Daoy (cell line): ENCODE measurements around the gene PLXNA3. TPM values are rescaled to one million over a fixed set of nuclear protein-coding genes. Genes with fewer than 3 reads are reported as not detected.

Source experiments
- total RNA-seq: library from RNA; depleted of rRNA; stranded (reverse); fragments of >200 nt; shearing (Covaris generic); gene quantifications from 2 replicates; pipeline ENCODE4 v1.2.3, GENCODE V29; 2014; rRNA removed

The PLXNA3 gene
- total RNA-seq, 1 experiment from 2014 or later = 1.5 TPM

Other genes with a start within 250 kb of the PLXNA3 start
- not detected in 2 replicates for gene OPN1MW2, start 238.5 kb upstream of the PLXNA3 start, total RNA-seq
- gene OPN1MW3, start 200.7 kb upstream of the PLXNA3 start, total RNA-seq = not detected in 2 replicates
- not detected in 2 replicates for gene TEX28, start 163.2 kb upstream of the PLXNA3 start, total RNA-seq
- 0.06 TPM in 1 of 2 replicates, not detected in the other for gene TKTL1, start 162.5 kb upstream of the PLXNA3 start, total RNA-seq
- 721 and 801 TPM in 2 replicates for gene FLNA, start 83.6 kb upstream of the PLXNA3 start, total RNA-seq
- gene EMD, start 79.0 kb upstream of the PLXNA3 start, total RNA-seq = 9.0 and 15.1 TPM in 2 replicates
- 3,278 and 3,646 TPM in 2 replicates for gene RPL10, start 59.9 kb upstream of the PLXNA3 start, total RNA-seq
- gene DNASE1L1, start 49.0 kb upstream of the PLXNA3 start, total RNA-seq = 7.2 and 28.4 TPM in 2 replicates
- gene TAFAZZIN, start 46.7 kb upstream of the PLXNA3 start, total RNA-seq = 9.0 and 14.9 TPM in 2 replicates
- gene ATP6AP1, start 29.6 kb upstream of the PLXNA3 start, total RNA-seq = 26.3 and 30.9 TPM in 2 replicates
- gene GDI1, start 21.1 kb upstream of the PLXNA3 start, total RNA-seq = 71.6 and 103 TPM in 2 replicates
- gene FAM50A, start 14.1 kb upstream of the PLXNA3 start, total RNA-seq = 32.8 and 44.2 TPM in 2 replicates
- gene LAGE3, start 21.0 kb downstream of the PLXNA3 start, total RNA-seq = 50.7 and 51.3 TPM in 2 replicates
- gene UBL4A, start 28.3 kb downstream of the PLXNA3 start, total RNA-seq = 36.6 and 54.3 TPM in 2 replicates
- 15.7 and 22.6 TPM in 2 replicates for gene SLC10A3, start 32.3 kb downstream of the PLXNA3 start, total RNA-seq
- gene FAM3A, start 58.0 kb downstream of the PLXNA3 start, total RNA-seq = 8.2 and 11.3 TPM in 2 replicates
- gene G6PD, start 88.6 kb downstream of the PLXNA3 start, total RNA-seq = 18.6 and 19.1 TPM in 2 replicates
- gene IKBKG, start 89.3 kb downstream of the PLXNA3 start, total RNA-seq = 28.1 and 37.7 TPM in 2 replicates
- gene CTAG1A, start 126.9 kb downstream of the PLXNA3 start, total RNA-seq = 1.8 TPM in 1 of 2 replicates, not detected in the other
- 1.8 TPM in 1 of 2 replicates, not detected in the other for gene CTAG1B, start 161.0 kb downstream of the PLXNA3 start, total RNA-seq
- 3.8 and 13.4 TPM in 2 replicates for gene CTAG2, start 195.3 kb downstream of the PLXNA3 start, total RNA-seq